GM12872 (cell line): Measurements from ENCODE around the gene TEK.

Experiments used
- TF ChIP-seq, protein P1 (sequence below): IDR thresholded peaks from 3 replicates; pipeline ENCODE4 v1.5.1; 2011; ENCODE audit warnings: low read depth, mild to moderate bottlenecking, low read length, moderate library complexity; ENCODE audit not compliant: insufficient read depth

The TEK gene

DNA sequence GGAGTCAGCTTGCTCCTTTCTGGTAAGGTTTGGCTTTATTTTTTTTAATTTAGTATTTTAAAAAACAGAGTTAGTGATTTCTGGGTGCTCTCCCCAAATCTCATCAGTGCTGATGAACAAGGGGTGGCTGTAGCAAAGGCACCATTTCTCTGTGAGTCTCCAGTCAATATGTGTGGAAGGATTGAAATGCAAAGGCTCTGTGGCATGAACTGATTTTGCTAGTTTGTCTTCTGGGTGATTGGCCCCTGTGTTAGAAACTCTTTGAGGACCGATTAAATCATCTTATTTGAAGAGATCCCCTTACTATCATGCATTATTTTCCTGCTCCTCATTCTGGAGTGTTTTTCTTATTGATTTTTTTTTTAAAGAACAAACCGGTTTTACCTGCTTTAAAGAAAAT, 596 bp downstream of the TEK start:
- TF ChIP-seq, protein P1, sequence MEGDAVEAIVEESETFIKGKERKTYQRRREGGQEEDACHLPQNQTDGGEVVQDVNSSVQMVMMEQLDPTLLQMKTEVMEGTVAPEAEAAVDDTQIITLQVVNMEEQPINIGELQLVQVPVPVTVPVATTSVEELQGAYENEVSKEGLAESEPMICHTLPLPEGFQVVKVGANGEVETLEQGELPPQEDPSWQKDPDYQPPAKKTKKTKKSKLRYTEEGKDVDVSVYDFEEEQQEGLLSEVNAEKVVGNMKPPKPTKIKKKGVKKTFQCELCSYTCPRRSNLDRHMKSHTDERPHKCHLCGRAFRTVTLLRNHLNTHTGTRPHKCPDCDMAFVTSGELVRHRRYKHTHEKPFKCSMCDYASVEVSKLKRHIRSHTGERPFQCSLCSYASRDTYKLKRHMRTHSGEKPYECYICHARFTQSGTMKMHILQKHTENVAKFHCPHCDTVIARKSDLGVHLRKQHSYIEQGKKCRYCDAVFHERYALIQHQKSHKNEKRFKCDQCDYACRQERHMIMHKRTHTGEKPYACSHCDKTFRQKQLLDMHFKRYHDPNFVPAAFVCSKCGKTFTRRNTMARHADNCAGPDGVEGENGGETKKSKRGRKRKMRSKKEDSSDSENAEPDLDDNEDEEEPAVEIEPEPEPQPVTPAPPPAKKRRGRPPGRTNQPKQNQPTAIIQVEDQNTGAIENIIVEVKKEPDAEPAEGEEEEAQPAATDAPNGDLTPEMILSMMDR = no peak

DNA sequence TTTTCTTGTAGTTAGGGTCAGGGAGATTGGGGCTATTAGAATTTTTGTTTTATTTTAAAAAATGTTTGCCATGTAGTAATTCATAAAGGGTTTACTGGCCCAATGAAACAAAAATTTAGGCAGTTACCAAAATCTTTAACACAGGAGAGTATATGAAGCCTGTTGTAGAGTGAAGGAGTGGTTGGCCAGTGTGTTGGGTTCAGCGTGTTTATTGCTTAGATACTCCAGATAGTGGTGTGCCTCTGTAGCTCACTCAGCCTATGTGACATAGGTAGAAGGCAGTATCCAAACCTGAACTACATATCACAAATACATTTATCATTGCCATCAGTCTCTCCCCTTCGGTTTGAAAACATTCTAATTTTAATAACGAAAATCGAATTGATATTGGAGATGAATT, 1.2 kb downstream of the TEK start:
- TF ChIP-seq, protein P1 = no peak

DNA sequence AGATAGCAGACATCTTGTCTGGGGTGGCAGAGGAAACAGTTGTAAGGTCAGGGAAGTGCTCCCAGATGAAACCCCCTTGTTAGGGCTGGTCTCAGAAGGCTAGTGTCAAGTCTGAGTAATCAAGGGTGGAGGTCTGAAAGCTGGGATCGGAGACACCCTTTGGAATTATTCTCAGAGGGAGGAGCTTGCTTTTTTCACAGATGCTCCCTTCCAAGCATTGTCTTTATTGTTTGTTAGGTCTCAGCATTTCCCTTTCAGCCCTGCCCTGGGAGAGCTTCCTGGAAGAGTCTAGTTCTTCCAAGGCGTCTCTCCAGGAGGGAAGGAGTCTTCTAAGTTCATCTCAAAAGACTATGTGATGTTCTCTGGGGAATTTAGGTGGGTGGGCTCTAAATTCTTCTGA, 3.2 kb downstream of the TEK start:
- TF ChIP-seq, protein P1 = no peak

DNA sequence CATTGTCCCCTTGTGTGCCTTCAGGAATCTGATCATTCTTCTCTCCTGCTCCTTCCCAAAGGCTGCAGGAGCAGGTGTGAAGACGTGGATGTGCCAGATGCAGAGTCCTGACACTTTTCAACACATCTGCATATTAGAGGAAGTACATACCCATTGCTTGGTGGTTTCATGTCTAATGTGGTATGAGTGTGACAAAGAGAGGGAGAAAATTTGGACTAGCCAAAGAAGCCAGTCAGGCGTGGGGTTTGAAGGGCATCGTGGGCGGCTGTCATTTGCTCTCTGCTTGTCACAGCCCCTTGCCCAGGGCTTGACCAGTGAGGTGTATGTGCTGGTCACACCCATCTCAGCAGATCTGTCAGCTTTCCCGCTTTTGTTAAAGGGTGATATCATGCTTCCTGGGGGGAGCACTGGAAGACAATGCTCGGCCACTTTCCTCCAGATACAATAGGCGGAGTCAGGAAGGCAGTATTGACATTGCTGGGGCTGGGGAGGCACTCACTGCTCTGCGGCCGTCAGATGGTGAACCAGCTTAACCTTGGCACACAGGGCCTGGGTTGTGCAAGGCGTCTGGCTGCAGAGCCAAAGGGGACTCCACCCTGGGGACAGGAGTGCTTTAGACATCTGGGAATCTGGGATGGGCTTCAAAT, 8.6 kb downstream of the TEK start:
- TF ChIP-seq, protein P1 = no peak

DNA sequence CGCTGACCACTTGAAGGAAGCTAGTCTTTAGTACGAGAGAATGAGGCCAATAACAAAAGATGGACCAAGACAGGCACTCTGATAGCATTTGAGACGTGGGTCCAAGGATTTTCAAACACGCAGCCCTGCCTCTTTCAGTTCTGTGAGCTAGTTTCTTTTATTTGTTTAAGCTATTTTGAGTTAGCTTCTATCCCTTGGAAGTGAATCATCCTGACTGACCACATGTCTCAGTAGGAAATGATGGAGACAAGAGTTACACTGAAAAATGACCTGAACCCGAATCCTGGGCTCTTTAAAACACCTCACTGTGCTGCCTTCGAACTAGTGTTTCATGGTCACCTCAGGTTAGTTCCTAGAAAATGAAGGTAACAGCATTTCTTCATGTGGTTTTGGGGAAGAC, 9.9 kb downstream of the TEK start:
- TF ChIP-seq, protein P1 = no peak

DNA sequence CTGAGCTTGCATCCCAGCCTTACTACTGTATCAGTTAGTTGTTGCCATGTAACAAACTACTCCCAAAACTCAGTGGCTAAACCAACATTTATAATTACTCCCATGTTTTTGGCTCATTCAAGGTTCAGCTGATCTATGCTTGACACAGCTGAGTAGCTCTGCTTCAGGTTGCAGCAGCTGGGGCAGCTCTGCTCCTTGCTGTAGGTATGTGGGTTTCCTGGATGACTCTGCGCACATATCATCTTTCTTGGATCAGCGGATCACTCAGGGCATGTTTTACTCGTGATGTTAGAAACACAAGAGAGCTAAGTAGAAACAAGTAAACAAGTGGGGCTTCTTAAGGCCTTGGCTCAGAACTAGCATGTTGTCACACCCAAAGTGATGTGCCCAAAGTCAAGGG, 15.1 kb downstream of the TEK start:
- TF ChIP-seq, protein P1 = no peak

DNA sequence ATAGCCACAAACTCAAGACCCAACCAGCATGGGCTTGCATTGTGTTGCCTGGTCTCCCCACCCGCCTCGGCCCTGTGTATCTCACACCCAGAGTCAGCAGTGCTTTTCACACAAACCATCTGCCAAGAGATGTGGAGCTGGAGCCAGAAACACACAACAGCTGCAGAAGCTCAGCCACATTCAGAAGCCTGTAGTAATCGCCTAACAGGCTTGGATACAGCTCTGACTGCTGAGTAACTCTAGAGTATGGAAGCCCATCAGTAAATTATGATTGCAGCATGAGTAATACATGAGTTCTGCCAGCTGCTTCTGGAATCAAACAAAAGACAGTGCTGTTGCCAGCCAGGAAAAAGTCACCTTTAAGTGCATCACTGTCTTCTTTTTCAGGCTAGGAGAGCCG, 16.0 kb downstream of the TEK start:
- TF ChIP-seq, protein P1 = no peak
